Bone marrow (tissue), 2 donors: ENCODE data around the gene DOP1A.

ENCODE experiments used
- DNase-seq, 2 donors: peaks; one replicate each; lab custom pipeline; 2025; lab: John Stamatoyannopoulos, UW

DOP1A gene

GRCh38 chr6:83067448-83068439 is at the start of gene DOP1A:
DOP1A (plus strand) TSS chr6:83067671; CDS start chr6:83096978, 29,307 bp downstream.
- DNase-seq = peak; percentile 89 to 93

- DNase-seq = no peak
These were observed 47.7 kb upstream of the DOP1A start for GRCh38 chr6:83019741-83020140.

- no peak for DNase-seq
These were observed 35.8 kb upstream of the DOP1A start for GRCh38 chr6:83031689-83032088.

GRCh38 chr6:83038246-83038645 is 29.2 kb upstream of the DOP1A start:
- no peak for DNase-seq

GRCh38 chr6:83042467-83043053 is 24.9 kb upstream of the DOP1A start:
- DNase-seq = no peak

GRCh38 chr6:83044091-83044768 is 23.2 kb upstream of the DOP1A start:
- DNase-seq = no peak

GRCh38 chr6:83047065-83047754 is 20.3 kb upstream of the DOP1A start:
- DNase-seq = no peak

GRCh38 chr6:83051377-83052172 is 15.9 kb upstream of the DOP1A start:
- no peak for DNase-seq

GRCh38 chr6:83053678-83054077 is 13.8 kb upstream of the DOP1A start:
- DNase-seq = no peak

GRCh38 chr6:83055366-83055964 is 12.0 kb upstream of the DOP1A start:
- peak in 1 of 2 donors; percentile 44 for DNase-seq

GRCh38 chr6:83057705-83058321 is 9.7 kb upstream of the DOP1A start:
- DNase-seq = no peak

- no peak for DNase-seq
These were observed 6.3 kb upstream of the DOP1A start for GRCh38 chr6:83061190-83061589.

- no peak for DNase-seq
These were observed 5.2 kb upstream of the DOP1A start for GRCh38 chr6:83062225-83062624.

- peak; percentile 69 to 71 for DNase-seq
These were observed 1.8 kb upstream of the DOP1A start, which contains the start of gene UBE3D for GRCh38 chr6:83065511-83066192. UBE3D (minus strand) TSS chr6:83065841; CDS start chr6:83065718, 123 bp downstream.

GRCh38 chr6:83068616-83069015 is 1.1 kb downstream of the DOP1A start:
- DNase-seq = no peak

GRCh38 chr6:83069633-83070032 is 2.2 kb downstream of the DOP1A start:
- DNase-seq = no peak

- peak in 1 of 2 donors; percentile 16 for DNase-seq
These were observed 3.6 kb downstream of the DOP1A start for GRCh38 chr6:83071023-83071422.

- DNase-seq = no peak
These were observed 4.2 kb downstream of the DOP1A start for GRCh38 chr6:83071707-83072106.

- no peak for DNase-seq
These were observed 5.3 kb downstream of the DOP1A start for GRCh38 chr6:83072726-83073125.

GRCh38 chr6:83073615-83074014 is 6.1 kb downstream of the DOP1A start:
- no peak for DNase-seq
